GM18502 (cell line): ENCODE results near the gene TPM1.
A peak's percentile ranks its signal among the peaks of the same experiment; 100 is the strongest.
"Not testable (repeated sequence)": the region's sequence is repeated elsewhere in the genome, so short reads cannot be mapped to it uniquely, and the experiment has no call there.

Experiments used
- ATAC-seq: cut with Tn5 transposase; IDR thresholded peaks from one replicate; pipeline ENCODE4 v1.9.1; 2021; ENCODE audit warnings: mild to moderate bottlenecking; ENCODE audit not compliant: unreplicated experiment, poor library complexity

The TPM1 gene

DNA sequence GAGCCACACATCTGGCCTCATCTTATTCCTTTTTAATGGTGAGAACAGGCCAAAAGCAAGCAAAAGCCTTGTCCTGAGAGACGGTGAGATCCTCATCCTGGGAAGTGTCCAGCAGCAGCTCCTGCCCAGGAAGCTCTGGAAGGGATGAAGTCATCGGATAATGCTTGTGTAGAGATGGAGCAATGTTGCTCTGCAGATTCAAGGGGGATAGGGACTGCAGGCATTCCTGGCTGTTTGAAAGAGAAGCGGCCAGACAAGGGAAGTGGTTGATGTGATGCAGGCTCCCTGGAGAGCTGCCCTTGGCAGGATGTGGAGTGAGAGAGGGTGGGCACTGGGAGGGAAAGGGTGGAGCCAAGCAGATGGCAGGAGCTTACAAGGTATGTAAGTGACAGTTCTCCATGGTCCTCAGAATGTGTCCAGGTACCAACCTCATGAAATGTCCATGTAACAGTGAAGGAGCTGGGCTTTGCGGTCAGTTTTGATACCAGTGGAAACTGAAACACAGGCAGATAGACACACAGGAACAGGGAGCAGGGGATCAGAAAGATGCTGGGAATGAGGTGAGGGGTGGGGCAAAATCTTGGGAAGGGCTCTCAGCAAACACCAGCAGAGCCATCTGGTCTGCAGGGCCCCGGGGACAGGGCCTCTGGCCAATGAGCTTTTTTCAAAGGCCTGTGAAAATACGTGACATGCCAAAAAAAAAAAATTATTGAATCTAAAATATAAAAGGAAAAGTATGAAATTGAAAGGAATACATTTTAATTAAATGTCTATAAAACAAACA, 46.9 kb downstream of the TPM1 start:
- ATAC-seq: no peak

DNA sequence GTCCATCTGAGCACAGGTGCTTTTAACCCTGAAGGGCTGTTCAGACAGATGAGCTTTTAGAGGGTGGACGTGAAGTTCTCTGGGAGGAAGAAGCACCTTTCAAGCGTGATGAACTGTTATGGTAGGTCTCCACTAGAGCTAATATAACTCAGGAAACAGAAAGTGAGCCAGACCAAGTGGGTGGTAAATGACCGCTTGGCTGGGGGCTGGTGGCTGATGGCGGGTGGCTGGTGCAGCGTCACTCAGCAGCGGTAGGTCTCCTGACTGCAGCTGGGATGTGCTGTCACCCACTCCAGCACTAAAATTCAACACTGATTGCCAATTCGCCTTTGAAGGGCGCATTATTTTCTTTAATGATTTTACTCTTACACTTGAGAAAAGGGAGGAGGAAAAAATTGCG, 47.9 kb downstream of the TPM1 start:
- ATAC-seq: no peak

DNA sequence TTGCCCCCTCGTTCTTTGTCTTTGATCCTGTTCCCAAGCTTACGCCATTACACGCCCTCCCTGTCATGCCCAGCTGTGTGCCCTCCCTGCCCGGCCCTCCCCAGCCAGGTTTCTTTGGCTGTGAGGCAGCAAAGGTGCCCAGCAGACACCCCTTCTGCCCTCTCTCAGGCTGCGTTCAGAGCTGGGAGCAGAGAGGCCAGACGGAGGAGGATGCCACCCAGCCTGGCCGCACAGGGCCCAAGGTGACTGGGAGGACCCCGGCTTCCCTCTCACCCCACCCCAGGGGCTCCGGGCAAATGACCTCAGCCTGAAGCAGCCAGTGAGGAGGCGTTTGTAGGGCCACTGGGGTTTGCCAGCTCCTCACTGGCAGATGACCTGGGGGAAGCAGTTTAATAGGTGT, 48.3 kb downstream of the TPM1 start:
- no peak for ATAC-seq

DNA sequence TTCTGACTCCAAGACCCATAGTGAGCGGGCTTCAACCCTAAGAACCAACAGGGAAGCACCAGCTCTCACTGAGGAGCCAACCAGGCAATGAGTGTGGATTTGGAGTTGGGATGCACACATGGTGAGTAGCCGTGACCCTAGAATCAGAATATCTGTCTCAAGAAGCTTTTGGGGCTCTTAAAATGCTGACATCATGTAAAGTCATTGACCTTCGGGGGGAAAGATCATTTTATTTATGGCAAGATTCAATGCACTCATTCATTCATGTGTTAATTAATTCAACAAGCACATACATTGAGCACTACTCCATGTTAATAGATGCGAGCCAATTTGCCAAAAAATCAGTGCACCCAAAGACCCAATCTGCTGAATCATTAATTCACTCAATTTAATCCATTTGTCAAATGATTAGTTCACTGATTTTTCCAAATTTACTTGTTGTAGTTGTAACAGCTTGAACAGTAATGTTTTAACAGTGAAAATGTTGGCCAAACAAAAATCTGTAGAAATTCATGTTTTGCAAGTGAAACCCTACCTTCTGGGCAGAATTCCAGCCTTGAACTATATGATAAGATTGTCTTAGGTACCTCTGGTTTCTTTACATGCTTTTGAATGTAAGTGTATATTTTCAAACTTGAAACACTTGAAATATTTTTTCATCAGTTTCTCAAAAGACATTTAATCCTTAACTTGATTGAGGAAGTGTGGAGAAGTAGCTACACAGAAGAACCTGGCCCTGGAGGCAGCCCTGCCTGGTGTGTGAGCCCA, 49.3 kb downstream of the TPM1 start:
- no peak for ATAC-seq

DNA sequence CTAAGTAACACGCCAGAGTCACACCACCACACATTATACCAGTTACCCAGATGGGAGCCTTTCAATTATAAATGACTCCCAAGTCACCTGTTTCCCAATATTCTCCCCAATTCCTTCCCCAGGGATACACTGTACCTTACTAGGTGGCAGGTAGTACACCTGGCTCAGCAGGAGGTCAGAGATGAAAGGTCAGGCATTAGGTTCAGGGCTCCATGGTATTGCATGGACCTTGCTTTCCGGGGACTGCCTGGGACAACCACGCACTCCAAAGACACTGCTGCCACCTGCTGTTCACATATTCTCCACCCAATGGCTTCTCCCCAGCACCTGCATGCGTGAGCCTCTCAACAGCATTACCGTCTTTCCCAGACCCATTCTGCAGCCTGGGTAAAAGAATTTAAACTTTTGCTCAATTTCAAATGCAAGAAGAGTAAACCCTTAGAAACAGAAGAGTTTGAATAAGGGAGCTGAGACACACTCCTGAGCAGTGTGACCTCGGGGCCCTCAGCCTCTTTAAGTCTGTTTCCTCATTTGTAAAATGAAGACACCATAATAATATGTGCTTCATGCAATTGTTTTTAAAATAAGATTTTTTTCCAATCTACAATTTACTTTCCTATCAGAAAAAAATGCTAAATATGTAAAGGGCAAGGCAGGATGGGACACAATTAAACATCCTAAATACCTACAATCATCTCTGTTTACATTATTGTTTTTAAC, 51.1 kb downstream of the TPM1 start:
- ATAC-seq: peak; percentile 49

DNA sequence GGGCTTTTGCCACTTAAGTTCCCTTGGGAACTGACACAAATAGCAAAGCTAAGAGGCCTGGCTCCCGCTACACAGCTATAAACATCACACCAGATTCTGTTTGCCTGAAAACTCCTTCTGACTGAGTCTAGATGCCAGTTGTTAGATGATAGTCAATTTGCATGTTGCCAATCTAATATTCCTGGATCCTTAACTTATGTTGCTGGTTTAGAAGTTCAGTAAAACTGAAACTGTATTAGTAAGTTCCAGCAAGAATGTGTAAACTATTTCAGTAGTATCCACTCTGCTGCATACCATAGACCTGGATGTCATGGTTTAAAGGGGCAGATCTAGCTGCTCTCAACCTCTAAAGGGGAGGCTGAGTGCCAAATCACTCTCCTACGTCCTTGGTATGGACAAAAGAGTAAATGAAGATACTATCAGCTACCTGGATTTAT, 52.0 kb downstream of the TPM1 start:
- no peak for ATAC-seq

DNA sequence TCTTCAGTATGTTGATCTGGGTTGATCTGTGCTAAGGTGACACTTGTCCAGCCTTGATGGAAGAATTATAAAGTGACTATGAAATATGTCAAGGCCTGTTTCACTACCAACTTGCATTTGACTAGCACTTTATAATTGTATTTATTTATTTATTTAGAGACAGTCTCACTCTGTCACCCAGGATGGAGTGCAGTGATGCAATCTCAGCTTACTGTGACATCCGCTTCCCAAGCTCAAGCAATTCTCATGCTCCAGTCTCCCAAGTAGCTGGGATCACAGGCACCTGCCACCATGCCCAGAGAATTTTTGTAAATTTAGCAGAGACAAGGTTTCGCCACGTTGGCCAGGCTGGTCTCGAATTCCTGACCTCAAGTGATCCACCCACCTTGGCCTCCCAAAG, 53.6 kb downstream of the TPM1 start:
- no peak for ATAC-seq

DNA sequence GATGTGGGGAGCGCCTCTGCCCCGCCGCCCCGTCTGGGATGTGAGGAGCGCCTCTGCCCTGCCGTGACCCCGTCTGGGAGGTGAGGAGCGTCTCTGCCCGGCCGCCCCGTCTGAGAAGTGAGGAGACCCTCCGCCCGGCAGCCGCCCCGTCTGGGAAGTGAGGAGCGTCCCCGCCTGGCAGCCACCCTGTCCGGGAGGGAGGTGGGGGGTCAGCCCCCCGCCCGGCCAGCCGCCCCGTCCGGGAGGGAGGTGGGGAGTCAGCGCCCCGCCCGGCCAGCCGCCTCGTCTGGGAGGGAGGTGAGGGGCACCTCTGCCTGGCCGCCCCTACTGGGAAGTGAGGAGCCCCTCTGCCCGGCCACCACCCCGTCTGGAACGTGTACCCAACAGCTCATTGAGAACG, 56.4 kb downstream of the TPM1 start:
- ATAC-seq: not testable (repeated sequence)

DNA sequence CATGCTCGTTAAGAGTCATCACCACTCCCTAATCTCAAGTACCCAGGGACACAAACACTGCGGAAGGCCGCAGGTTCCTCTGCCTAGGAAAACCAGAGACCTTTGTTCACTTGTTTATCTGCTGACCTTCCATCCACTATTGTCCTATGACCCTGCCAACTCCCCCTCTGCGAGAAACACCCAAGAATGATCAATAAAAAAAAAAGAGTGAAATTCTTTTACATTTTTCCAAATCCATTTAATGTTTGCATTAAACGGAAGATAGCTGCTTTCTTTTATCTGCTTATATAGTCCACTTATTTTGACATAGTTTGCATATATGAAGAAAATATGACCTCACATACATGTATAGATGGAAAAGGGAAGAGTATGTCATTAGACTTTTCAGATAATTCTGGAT, 57.0 kb downstream of the TPM1 start:
- not testable (repeated sequence) for ATAC-seq

DNA sequence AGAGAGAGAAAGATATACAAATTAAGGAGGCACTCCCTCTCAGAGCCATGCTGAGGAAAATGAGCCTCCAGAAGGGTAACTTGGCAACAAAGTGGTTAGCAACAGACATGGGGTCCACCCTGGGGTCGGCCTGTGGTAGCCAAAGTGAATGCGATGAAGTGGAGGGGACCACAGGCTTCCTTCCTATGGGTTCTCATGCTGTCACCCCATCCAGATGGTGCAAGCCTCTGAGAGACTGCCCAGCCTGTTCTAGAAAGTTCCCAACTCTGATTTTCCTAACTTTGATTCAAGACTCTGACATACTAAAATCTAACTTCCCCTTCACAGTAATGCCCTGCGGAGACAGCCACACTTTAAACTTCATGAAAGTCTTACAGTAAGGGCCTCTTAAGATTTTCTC, 60.9 kb downstream of the TPM1 start:
- no peak for ATAC-seq

DNA sequence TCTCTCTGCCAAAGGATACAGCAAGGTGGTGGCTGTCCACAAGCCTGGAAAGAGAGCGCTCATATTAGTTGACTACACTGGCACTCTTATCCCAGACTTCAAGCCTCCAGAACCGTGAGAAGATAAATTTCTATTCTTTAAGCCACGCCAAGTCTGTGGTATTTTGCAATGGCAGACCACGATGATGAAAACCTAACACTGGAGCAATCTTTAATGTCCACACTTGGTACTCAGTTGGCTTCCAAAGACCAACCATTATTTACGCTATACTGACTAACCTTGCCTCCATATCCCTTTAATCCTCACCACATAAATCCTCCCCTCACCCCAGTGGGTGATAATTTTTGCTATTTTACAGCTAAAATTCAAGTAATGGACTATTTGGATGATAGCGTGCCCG, 62.2 kb downstream of the TPM1 start:
- no peak for ATAC-seq

DNA sequence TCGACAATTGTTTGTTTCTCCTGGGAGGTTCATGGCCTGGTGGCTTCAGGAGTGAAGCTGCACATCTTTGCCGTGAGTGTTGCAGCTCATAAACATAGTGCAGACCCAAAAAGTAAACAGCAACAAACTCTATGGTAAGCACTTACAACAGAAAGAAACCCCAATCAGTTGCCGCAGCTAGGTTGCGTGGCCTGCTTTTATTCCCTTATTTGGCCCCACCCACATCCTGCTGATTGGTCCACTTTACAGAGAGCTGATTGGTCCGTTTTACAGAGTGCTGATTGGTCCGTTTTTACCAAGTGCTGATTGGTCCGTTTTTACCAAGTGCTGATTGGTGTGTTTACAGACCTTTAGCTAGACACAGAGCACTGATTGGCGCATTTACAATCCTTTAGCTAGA, 62.8 kb downstream of the TPM1 start:
- ATAC-seq: not testable (repeated sequence)

DNA sequence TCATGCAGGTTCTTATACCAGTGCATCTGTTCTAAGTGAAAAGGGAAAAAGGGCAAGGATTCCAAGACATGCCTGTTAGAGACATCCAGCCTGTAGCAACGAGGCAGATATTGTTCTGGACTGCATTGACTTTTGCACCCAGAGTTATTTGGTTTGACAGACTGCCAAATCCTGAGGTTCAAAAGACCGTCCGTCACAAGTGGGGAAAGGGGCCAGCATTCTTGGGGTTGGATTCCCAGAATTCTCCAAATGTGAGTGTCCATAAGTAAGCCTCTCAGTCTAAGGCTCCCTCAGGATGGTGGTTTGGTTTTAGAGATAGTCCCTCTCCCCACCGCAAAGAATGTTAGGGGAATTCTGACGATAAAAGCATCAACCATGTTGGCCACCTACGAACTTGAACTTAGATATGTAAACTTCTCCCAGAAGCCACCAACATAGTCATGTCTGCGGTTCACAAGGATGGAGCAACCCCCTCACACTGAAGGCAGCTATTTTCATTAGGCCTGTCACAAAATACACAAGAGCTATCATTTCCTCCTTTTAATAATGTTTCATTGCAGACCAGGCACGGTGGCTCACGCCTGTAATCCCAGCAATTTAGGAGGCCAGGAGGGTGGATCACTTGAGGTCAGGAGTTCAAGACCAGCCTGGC, 65.5 kb downstream of the TPM1 start:
- ATAC-seq: no peak

DNA sequence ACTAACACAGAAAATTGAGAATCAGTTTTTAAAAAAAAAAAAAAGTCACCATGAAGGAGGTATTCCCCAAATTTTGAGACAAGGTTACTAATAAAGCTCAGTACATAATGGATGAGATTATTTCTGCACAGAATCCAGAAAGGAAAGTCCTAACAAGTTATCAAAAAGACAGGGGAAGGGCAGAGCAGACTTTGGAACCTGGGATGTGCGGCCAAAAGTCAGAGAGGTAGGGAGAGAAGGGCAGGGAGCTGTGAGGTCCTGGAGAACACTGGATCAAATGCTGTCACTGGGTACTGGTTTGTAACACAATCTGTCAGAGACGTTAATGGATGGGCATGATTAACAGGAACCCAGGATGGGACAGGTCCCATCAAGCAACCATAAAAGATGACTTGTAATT, 67.0 kb downstream of the TPM1 start:
- ATAC-seq: no peak

DNA sequence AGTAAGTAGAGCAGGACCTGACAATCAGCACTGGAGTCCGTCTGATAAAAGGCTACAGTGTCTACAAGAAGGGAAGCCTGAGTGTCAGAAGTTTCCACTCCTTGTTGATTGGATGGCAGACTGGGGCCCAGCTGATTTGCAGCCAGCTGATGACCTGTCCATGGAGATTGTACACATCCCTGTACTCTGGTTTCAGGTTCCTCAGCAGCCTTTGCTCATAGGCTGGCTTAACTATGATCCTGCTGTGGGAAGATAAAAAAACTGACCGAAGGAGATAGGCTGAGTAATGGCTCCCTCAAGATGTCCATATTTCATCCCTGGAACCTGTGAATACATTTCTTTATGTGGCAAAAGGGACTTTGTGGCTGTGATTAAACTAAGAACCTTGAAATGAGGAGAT, 67.4 kb downstream of the TPM1 start:
- no peak for ATAC-seq

DNA sequence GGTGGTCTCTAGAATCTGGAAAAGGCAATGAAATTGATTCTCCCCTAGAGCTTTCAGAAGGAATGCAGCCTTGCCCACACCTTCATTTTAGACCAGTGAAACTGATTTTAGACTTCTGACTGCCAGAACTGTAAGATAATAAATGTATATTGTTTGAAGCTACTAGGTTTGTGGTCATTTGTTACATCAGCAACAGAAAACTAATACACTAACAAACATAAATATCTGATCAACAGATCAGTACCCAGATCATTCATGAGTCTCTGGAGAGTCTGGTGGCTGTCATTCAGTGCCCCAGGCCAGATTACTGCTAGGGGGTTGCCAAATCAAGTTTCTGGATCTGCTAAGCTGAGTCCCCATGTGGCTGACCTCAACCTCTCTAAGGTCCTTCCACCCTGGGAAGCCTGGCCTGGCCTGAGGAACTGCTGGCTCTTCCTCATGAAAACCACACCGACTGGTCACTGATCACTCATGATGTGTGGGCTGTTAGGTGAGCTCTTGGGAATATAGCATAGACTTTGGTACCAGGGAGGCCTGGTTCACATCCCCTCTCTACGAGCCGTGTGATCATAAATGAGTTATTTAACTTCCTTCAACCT, 68.0 kb downstream of the TPM1 start:
- no peak for ATAC-seq

DNA sequence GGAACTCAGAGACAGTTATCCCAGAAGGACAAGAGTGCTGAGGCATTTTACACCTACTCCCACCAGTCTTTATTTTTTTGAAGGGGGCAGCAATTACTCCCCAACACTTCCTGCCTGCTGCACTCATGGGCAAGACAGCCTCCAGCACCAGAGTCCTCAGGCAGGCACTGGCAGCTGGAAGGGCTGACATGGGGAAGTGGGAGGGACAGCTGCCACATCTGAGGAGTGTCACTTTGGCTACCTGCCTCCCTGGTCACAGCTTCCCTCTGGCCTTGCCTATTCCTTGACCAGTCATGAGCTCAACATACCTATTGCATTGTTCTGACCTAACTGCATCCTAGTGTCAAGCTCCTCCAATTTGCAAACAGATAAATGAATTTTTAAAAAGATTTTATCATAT, 68.9 kb downstream of the TPM1 start:
- no peak for ATAC-seq

DNA sequence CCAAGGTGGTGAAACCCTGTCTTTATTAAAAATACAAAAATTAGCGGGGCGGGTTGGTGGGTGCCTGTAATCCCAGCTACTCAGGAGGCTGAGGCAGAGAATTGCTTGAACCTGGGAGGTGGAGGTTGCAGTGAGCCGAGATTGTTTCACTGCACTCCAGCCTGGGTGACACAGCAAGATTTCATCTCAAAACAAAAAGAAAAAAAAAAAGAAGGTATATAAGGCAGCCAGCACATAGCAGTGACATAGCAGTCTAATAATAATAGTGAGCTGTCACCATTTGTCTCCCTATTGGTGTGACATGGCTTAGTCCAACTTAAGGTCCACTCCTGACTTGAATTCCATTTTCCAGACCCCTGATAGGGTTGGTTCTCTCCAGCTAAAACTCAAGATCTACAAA, 70.3 kb downstream of the TPM1 start:
- ATAC-seq: no peak

DNA sequence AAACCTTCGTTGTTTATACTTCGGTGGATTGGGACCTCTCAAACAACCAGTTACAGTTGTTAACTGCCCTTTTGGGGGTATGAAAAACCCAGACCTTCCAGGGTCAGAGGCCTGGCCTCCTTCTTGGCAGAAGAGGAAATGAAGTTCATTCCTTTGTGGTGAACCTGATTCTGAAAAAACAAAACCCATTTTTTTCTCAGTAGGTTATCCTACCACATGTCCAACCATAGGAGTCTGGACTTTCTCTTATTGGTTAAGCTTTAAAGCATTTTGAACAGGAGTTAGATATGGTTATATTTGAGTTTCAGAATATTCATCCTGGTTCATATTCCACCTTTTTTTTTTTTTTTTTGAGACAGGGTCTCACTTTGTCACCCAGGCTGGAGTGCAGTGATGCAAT, 71.9 kb downstream of the TPM1 start:
- no peak for ATAC-seq
